Trophoblast cell (in vitro differentiated cells and primary cell): Measurements from ENCODE around the gene ITPR1.

Experiments used
- DNase-seq, 2 donors: peaks; one replicate each; pipeline ENCODE4 v3.0.0-alpha.2; 2016
- H2AFZ ChIP-seq: 2 replicates; pipeline ENCODE4 v1.6.1; 2013; ENCODE audit warnings: low read length, moderate library complexity, mild to moderate bottlenecking; ENCODE audit not compliant: insufficient read depth, poor library complexity
- H2AK5ac ChIP-seq: 2 replicates; pipeline ENCODE4 v1.6.1; 2013; ENCODE audit warnings: mild to moderate bottlenecking, low read length
- H2BK120ac ChIP-seq: 2 replicates; pipeline ENCODE4 v1.6.1; 2013; ENCODE audit warnings: low read length, mild to moderate bottlenecking, moderate library complexity; ENCODE audit not compliant: insufficient read depth, poor library complexity
- H2BK12ac ChIP-seq: 2 replicates; pipeline ENCODE4 v1.6.1; 2013; ENCODE audit warnings: mild to moderate bottlenecking, low read length, moderate library complexity
- H2BK5ac ChIP-seq: 2 replicates; pipeline ENCODE4 v1.6.1; 2013; ENCODE audit warnings: low read length, low read depth, moderate library complexity, mild to moderate bottlenecking; ENCODE audit not compliant: poor library complexity
- H3K14ac ChIP-seq: 2 replicates; pipeline ENCODE4 v1.6.1; 2013; ENCODE audit warnings: mild to moderate bottlenecking, low read length
- H3K18ac ChIP-seq: 2 replicates; pipeline ENCODE4 v1.6.1; 2013; ENCODE audit warnings: mild to moderate bottlenecking, low read length
- H3K23ac ChIP-seq: 2 replicates; pipeline ENCODE4 v1.6.1; 2013; ENCODE audit warnings: low read length
- H3K27ac ChIP-seq: 2 replicates; pipeline ENCODE4 v1.5.1; 2013; ENCODE audit warnings: low read depth, mild to moderate bottlenecking, inconsistent platforms, low read length, moderate library complexity
- H3K27me3 ChIP-seq: 2 replicates; pipeline ENCODE4 v1.6.1; 2013; ENCODE audit warnings: inconsistent platforms, mild to moderate bottlenecking, low read length, moderate library complexity; ENCODE audit not compliant: insufficient read depth
- H3K36me3 ChIP-seq, 2 experiments: 1 replicate in 1 of 2; 2 replicates in 1 of 2; pipeline ENCODE4 v1.6.1; 2013; ENCODE audit warnings: low read length in 2 of 2, mild to moderate bottlenecking in 2 of 2, moderate library complexity in 1 of 2; ENCODE audit not compliant: insufficient read depth in 2 of 2, control insufficient read depth in 1 of 2
- H3K4ac ChIP-seq: 2 replicates; pipeline ENCODE4 v1.6.1; 2013; ENCODE audit warnings: low read depth, mild to moderate bottlenecking, low read length, moderate library complexity
- H3K4me1 ChIP-seq, 2 experiments: 1 replicate in 1 of 2; 2 replicates in 1 of 2; pipeline ENCODE4 v1.6.1; 2013; ENCODE audit warnings: low read length in 2 of 2, mild to moderate bottlenecking in 2 of 2, moderate library complexity in 1 of 2; ENCODE audit not compliant: insufficient read depth in 2 of 2, control insufficient read depth in 1 of 2
- H3K4me2 ChIP-seq: 2 replicates; pipeline ENCODE4 v1.6.1; 2013; ENCODE audit warnings: inconsistent platforms, mild to moderate bottlenecking, low read length, moderate library complexity
- H3K4me3 ChIP-seq: 2 replicates; pipeline ENCODE4 v1.5.1; 2013; ENCODE audit warnings: mild to moderate bottlenecking, low read depth, low read length, inconsistent platforms
- H3K79me1 ChIP-seq: one replicate; pipeline ENCODE4 v1.6.1; 2013; ENCODE audit warnings: low read length
- H3K79me2 ChIP-seq: 2 replicates; pipeline ENCODE4 v1.6.1; 2013; ENCODE audit warnings: low read length, mild to moderate bottlenecking; ENCODE audit not compliant: control insufficient read depth, insufficient read depth, poor library complexity
- H3K9ac ChIP-seq: 2 replicates; pipeline ENCODE4 v1.6.1; 2013; ENCODE audit warnings: mild to moderate bottlenecking, low read length
- H3K9me3 ChIP-seq: 2 replicates; pipeline ENCODE4 v1.6.1; 2013; ENCODE audit warnings: low read depth, mild to moderate bottlenecking, control low read depth, inconsistent platforms, low read length; ENCODE audit not compliant: insufficient read depth
- H4K12ac ChIP-seq: 2 replicates; pipeline ENCODE4 v1.6.1; 2013; ENCODE audit warnings: low read depth, mild to moderate bottlenecking, low read length, moderate library complexity
- H4K8ac ChIP-seq: 2 replicates; pipeline ENCODE4 v1.6.1; 2013; ENCODE audit warnings: low read depth, mild to moderate bottlenecking, low read length, moderate library complexity
- H4K91ac ChIP-seq: one replicate; pipeline ENCODE4 v1.6.1; 2013; ENCODE audit warnings: low read depth, mild to moderate bottlenecking, low read length, moderate library complexity
- WGBS: extraction: QIAGEN DNeasy Blood & Tissue Kit; methylation state at CpG from one replicate; pipeline ENCODE4 v1.1.7; 2013; ENCODE audit warnings: missing lambda C conversion rate; ENCODE audit not compliant: insufficient read length, insufficient coverage; ENCODE audit errors: extremely low coverage; 5-methylcytosine and 5-hydroxymethylcytosine counted together

Gene ITPR1

GRCh38 chr3:4495294-4496086, 2.3 kb downstream of the ITPR1 start:
- H2AFZ ChIP-seq, result no peak overlapping the region
- peaks cover 3% of the 10 kb centered on the region for H3K9me3 ChIP-seq
- no peak overlapping the region for H3K18ac ChIP-seq
- H3K27me3 ChIP-seq, result peaks cover 13% of the 10 kb centered on the region
- no peak overlapping the region for H4K8ac ChIP-seq
- no peak overlapping the region for H4K12ac ChIP-seq
- H4K91ac ChIP-seq, result no peak overlapping the region
- H3K4ac ChIP-seq, result no peak overlapping the region
- H2AK5ac ChIP-seq, result no peak overlapping the region
- H3K4me1 ChIP-seq, result peaks cover 0 to 2% of the 10 kb centered on the region in 2 experiments
- H3K14ac ChIP-seq, result no peak overlapping the region
- H2BK120ac ChIP-seq, result no peak overlapping the region
- no peak overlapping the region for H3K23ac ChIP-seq
- no peak overlapping the region for H2BK5ac ChIP-seq
- no peak overlapping the region for H3K9ac ChIP-seq
- no peaks in the 10 kb centered on the region for H3K79me2 ChIP-seq
- no peaks in the 10 kb centered on the region for H3K36me3 ChIP-seq
- peaks cover 3% of the 10 kb centered on the region for H3K79me1 ChIP-seq
- no CpG with 5 or more reads among the region's 3 CpGs for WGBS
- no peak overlapping the region for H3K4me3 ChIP-seq
- H3K27ac ChIP-seq, result no peak overlapping the region
- H3K4me2 ChIP-seq, result no peak overlapping the region
- no peak for DNase-seq
- H2BK12ac ChIP-seq, result no peak overlapping the region

- H3K4me1 ChIP-seq, result peaks cover 0 to 2% of the 10 kb centered on the region in 2 experiments
- H3K23ac ChIP-seq, result no peak overlapping the region
- H4K8ac ChIP-seq, result no peak overlapping the region
- H2BK120ac ChIP-seq, result no peak overlapping the region
- H2BK12ac ChIP-seq, result no peak overlapping the region
- no peak overlapping the region for H3K14ac ChIP-seq
- H4K12ac ChIP-seq, result no peak overlapping the region
- peaks cover 12% of the 10 kb centered on the region for H3K27me3 ChIP-seq
- DNase-seq, result no peak
- H2BK5ac ChIP-seq, result no peak overlapping the region
- H2AFZ ChIP-seq, result no peak overlapping the region
- H3K36me3 ChIP-seq, result no peaks in the 10 kb centered on the region
- peaks cover 3% of the 10 kb centered on the region for H3K79me1 ChIP-seq
- H3K9ac ChIP-seq, result no peak overlapping the region
- no peaks in the 10 kb centered on the region for H3K79me2 ChIP-seq
- no peak overlapping the region for H3K4me3 ChIP-seq
- no peak overlapping the region for H3K4ac ChIP-seq
- H2AK5ac ChIP-seq, result no peak overlapping the region
- peaks cover 3% of the 10 kb centered on the region for H3K9me3 ChIP-seq
- H4K91ac ChIP-seq, result no peak overlapping the region
- WGBS, result no CpG with 5 or more reads among the region's 3 CpGs
- no peak overlapping the region for H3K4me2 ChIP-seq
- H3K18ac ChIP-seq, result no peak overlapping the region
- no peak overlapping the region for H3K27ac ChIP-seq
Observed at GRCh38 chr3:4496087-4496452, 2.9 kb downstream of the ITPR1 start.

GRCh38 chr3:4497005-4497692, 4.0 kb downstream of the ITPR1 start:
- DNase-seq, result no peak

GRCh38 chr3:4497843-4498324, 4.7 kb downstream of the ITPR1 start:
- H3K9ac ChIP-seq, result no peak overlapping the region
- H3K9me3 ChIP-seq, result peaks cover 3% of the 10 kb centered on the region
- H4K8ac ChIP-seq, result no peak overlapping the region
- H2BK5ac ChIP-seq, result no peak overlapping the region
- no peaks in the 10 kb centered on the region for H3K36me3 ChIP-seq
- H4K12ac ChIP-seq, result no peak overlapping the region
- no peak overlapping the region for H3K4me3 ChIP-seq
- no peak overlapping the region for H3K4me2 ChIP-seq
- H3K23ac ChIP-seq, result no peak overlapping the region
- no peak overlapping the region for H4K91ac ChIP-seq
- no CpG with 5 or more reads among the region's 1 CpG for whole genome bisulfite sequencing
- H3K79me1 ChIP-seq, result no peaks in the 10 kb centered on the region
- no peak overlapping the region for H3K4ac ChIP-seq
- H3K79me2 ChIP-seq, result no peaks in the 10 kb centered on the region
- H3K18ac ChIP-seq, result no peak overlapping the region
- no peak overlapping the region for H3K14ac ChIP-seq
- H2AFZ ChIP-seq, result no peak overlapping the region
- H3K4me1 ChIP-seq, result peaks cover 0 to 2% of the 10 kb centered on the region in 2 experiments
- DNase-seq, result no peak
- no peak overlapping the region for H2AK5ac ChIP-seq
- H2BK120ac ChIP-seq, result no peak overlapping the region
- peaks cover 10% of the 10 kb centered on the region for H3K27me3 ChIP-seq
- no peak overlapping the region for H2BK12ac ChIP-seq
- no peak overlapping the region for H3K27ac ChIP-seq

More at GRCh38 chr3:4497005-4497692, 4.0 kb downstream of the ITPR1 start:
- no peak overlapping the region for H3K27ac ChIP-seq
- H3K4me3 ChIP-seq, result no peak overlapping the region
- H3K4me2 ChIP-seq, result no peak overlapping the region
- no peak overlapping the region for H3K23ac ChIP-seq
- no peak overlapping the region for H2AK5ac ChIP-seq
- H3K36me3 ChIP-seq, result no peaks in the 10 kb centered on the region
- H3K14ac ChIP-seq, result no peak overlapping the region
- no CpG with 5 or more reads among the region's 5 CpGs for WGBS
- H3K4ac ChIP-seq, result no peak overlapping the region
- peaks cover 0 to 2% of the 10 kb centered on the region in 2 experiments for H3K4me1 ChIP-seq
- H4K8ac ChIP-seq, result no peak overlapping the region
- H3K79me1 ChIP-seq, result peaks cover 3% of the 10 kb centered on the region
- peaks cover 3% of the 10 kb centered on the region for H3K9me3 ChIP-seq
- H4K12ac ChIP-seq, result no peak overlapping the region
- H2BK12ac ChIP-seq, result no peak overlapping the region
- no peak overlapping the region for H3K18ac ChIP-seq
- H2BK5ac ChIP-seq, result no peak overlapping the region
- no peak overlapping the region for H3K9ac ChIP-seq
- no peaks in the 10 kb centered on the region for H3K79me2 ChIP-seq
- peaks cover 10% of the 10 kb centered on the region for H3K27me3 ChIP-seq
- H2AFZ ChIP-seq, result no peak overlapping the region
- no peak overlapping the region for H4K91ac ChIP-seq
- no peak overlapping the region for H2BK120ac ChIP-seq
